Measurements from ENCODE around the gene TMEM59. TPM values are rescaled to one million over a fixed set of nuclear protein-coding genes. Genes with fewer than 3 reads are reported as not detected.

TMEM59 gene
- total and polyA plus RNA-seq, 2 donors (not counting 1 experiment from before 2014, with no cell fraction given) = 66.3 to 146 TPM

- ChIA-PET CTCF (interaction anchor here (1.2 kb wide), 1 partner anchor 11 kb away, joined by 3 read pairs; no protein-coding TSS in a partner anchor), POLR2A (no interaction called here)
- Mint-ChIP-seq H3K9me3 (ENCODE audit: insufficient read depth) (no peaks in the 10 kb centered on the region), H3K27me3 (no peaks in the 10 kb centered on the region), H3K4me1 (peaks cover 4% of the 10 kb centered on the region), H3K27ac (no peak overlapping the region), H3K4me3 (no peak overlapping the region)
- Histone ChIP-seq H3K79me2 (ENCODE audit: control insufficient read depth, insufficient read depth, low read length) (no peaks in the 10 kb centered on the region), H3K27ac (ENCODE audit: low read length in 2 of 2) (no peak overlapping the region), H3K4me3 (ENCODE audit: control extremely low read depth in 1 of 5, extremely low read depth in 1 of 5, insufficient read depth in 1 of 5, low read depth in 2 of 5, low read length in 4 of 5) (no peak overlapping the region), H3K36me3 (replicated peaks in 1 of 2; ENCODE audit: control extremely low read depth in 1 of 2, control insufficient read depth in 1 of 2, extremely low read depth in 1 of 2, insufficient read depth in 2 of 2, low read length in 1 of 2) (peaks cover 0 to 25% of the 10 kb centered on the region in 2 experiments), H3K9me3 (ENCODE audit: control extremely low read depth in 1 of 3, control insufficient read depth in 2 of 3, insufficient read depth in 1 of 3, low read length in 2 of 3) (no peaks in the 10 kb centered on the region), H3K4me1 (ENCODE audit: control insufficient read depth in 2 of 2, insufficient read depth in 2 of 2, low read length in 2 of 2) (no peaks in the 10 kb centered on the region), H3K4me2 (replicated peaks; ENCODE audit: low read depth, low read length, poor library complexity, severe bottlenecking) (no peak overlapping the region), H4K20me1 (ENCODE audit: control insufficient read depth, insufficient read depth, low read length, poor library complexity, severe bottlenecking) (no peaks in the 10 kb centered on the region), H2AFZ (ENCODE audit: insufficient read depth, low read depth, low read length, poor library complexity, severe bottlenecking) (no peak overlapping the region), H3K9ac (ENCODE audit: low read length) (no peak overlapping the region), H3K27me3 (replicated peaks in 1 of 4; ENCODE audit: control extremely low read depth in 1 of 4, control insufficient read depth in 3 of 4, insufficient read depth in 4 of 4, low read length in 3 of 4) (no peaks in the 10 kb centered on the region)
- WGBS (ENCODE audit: insufficient coverage) = no CpG with 5 or more reads among the region's 2 CpGs
- ATAC-seq (ENCODE audit: low read depth) = no peak
- DNase-seq = no peak
- TF ChIP-seq EZH2 (IDR thresholded peaks at IDR 0.05; ENCODE audit: borderline replicate concordance, insufficient read depth, low read depth, low read length, poor library complexity, severe bottlenecking) = no peak
- TF ChIP-seq, protein P1, sequence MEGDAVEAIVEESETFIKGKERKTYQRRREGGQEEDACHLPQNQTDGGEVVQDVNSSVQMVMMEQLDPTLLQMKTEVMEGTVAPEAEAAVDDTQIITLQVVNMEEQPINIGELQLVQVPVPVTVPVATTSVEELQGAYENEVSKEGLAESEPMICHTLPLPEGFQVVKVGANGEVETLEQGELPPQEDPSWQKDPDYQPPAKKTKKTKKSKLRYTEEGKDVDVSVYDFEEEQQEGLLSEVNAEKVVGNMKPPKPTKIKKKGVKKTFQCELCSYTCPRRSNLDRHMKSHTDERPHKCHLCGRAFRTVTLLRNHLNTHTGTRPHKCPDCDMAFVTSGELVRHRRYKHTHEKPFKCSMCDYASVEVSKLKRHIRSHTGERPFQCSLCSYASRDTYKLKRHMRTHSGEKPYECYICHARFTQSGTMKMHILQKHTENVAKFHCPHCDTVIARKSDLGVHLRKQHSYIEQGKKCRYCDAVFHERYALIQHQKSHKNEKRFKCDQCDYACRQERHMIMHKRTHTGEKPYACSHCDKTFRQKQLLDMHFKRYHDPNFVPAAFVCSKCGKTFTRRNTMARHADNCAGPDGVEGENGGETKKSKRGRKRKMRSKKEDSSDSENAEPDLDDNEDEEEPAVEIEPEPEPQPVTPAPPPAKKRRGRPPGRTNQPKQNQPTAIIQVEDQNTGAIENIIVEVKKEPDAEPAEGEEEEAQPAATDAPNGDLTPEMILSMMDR (IDR thresholded peaks at IDR 0.05) = no peak
- intact Hi-C loops (cut with micrococcal nuclease) = no loop called here
Measured at GRCh38 chr1:54084794-54085193, 31.8 kb upstream of the TMEM59 start.

- Histone ChIP-seq H3K4me1 (ENCODE audit: control insufficient read depth in 2 of 2, insufficient read depth in 2 of 2, low read length in 2 of 2) (no peaks in the 10 kb centered on the region), H3K9me3 (ENCODE audit: control extremely low read depth in 1 of 3, control insufficient read depth in 2 of 3, insufficient read depth in 1 of 3, low read length in 2 of 3) (no peaks in the 10 kb centered on the region), H3K36me3 (replicated peaks in 1 of 2; ENCODE audit: control extremely low read depth in 1 of 2, control insufficient read depth in 1 of 2, extremely low read depth in 1 of 2, insufficient read depth in 2 of 2, low read length in 1 of 2) (peaks cover 0 to 10% of the 10 kb centered on the region in 2 experiments), H2AFZ (ENCODE audit: insufficient read depth, low read depth, low read length, poor library complexity, severe bottlenecking) (no peak overlapping the region), H3K4me3 (ENCODE audit: control extremely low read depth in 1 of 5, extremely low read depth in 1 of 5, insufficient read depth in 1 of 5, low read depth in 2 of 5, low read length in 4 of 5) (no peak overlapping the region), H3K79me2 (ENCODE audit: control insufficient read depth, insufficient read depth, low read length) (no peaks in the 10 kb centered on the region), H3K4me2 (replicated peaks; ENCODE audit: low read depth, low read length, poor library complexity, severe bottlenecking) (no peak overlapping the region), H3K27me3 (replicated peaks in 1 of 4; ENCODE audit: control extremely low read depth in 1 of 4, control insufficient read depth in 3 of 4, insufficient read depth in 4 of 4, low read length in 3 of 4) (no peaks in the 10 kb centered on the region), H3K27ac (ENCODE audit: low read length in 2 of 2) (no peak overlapping the region), H3K9ac (ENCODE audit: low read length) (no peak overlapping the region), H4K20me1 (ENCODE audit: control insufficient read depth, insufficient read depth, low read length, poor library complexity, severe bottlenecking) (no peaks in the 10 kb centered on the region)
- CTCF ChIA-PET = interaction anchor here (0.8 to 2.5 kb wide), 7 partner anchors 8 to 408 kb away, joined by 3 to 19 read pairs (median 6); no protein-coding TSS in a partner anchor
- intact Hi-C loops (cut with micrococcal nuclease) = no loop called here
- no peaks in the 10 kb centered on the region for H3K9me3 Mint-ChIP-seq (ENCODE audit: insufficient read depth)
- H3K27ac Mint-ChIP-seq = no peak overlapping the region
- H3K4me3 Mint-ChIP-seq = no peak overlapping the region
- ATAC-seq (ENCODE audit: low read depth) (peak; percentile 69), DNase-seq (peak; percentile 61)
- peaks cover 4% of the 10 kb centered on the region for H3K4me1 Mint-ChIP-seq
- 94% methylated on average over 2 of the region's 8 CpGs for WGBS (ENCODE audit: insufficient coverage)
- POLR2A ChIA-PET = no interaction called here
- TF ChIP-seq EZH2 (IDR thresholded peaks at IDR 0.05; ENCODE audit: borderline replicate concordance, insufficient read depth, low read depth, low read length, poor library complexity, severe bottlenecking) = no peak
- TF ChIP-seq, protein P1 (IDR thresholded peaks at IDR 0.05) = peak; percentile 74
- H3K27me3 Mint-ChIP-seq = no peaks in the 10 kb centered on the region
Measured at GRCh38 chr1:54081306-54082270, 28.6 kb upstream of the TMEM59 start.

Measured in B cell (primary cell).